SK-N-SH (cell line): Measurements from ENCODE around the gene OR5D16. TPM values are rescaled to one million over a fixed set of nuclear protein-coding genes. Genes with fewer than 3 reads are reported as not detected.

Experiments
- CTCF ChIA-PET: fragments of 300-600, 350-600 bp; formaldehyde crosslinking; extraction: SDS; loops from one replicate; lab custom pipeline; 2021; lab: Yijun Ruan, JAX
- POLR2A ChIA-PET: fragments of 350-600 bp; sonication (Branson Sonifier 250); formaldehyde crosslinking; extraction: SDS; loops from one replicate; lab custom pipeline; 2020; ENCODE audit warnings: antibody characterized with exemption, inconsistent platforms; lab: Yijun Ruan, JAX
- DNase-seq: peaks from one replicate; pipeline ENCODE4 v3.0.0; 2012
- H2AFZ ChIP-seq: fragments of 200-600 bp; sonication (generic); 2 replicates; pipeline ENCODE4 v1.8.1; 2016; ENCODE audit warnings: antibody characterized with exemption, mild to moderate bottlenecking, low read depth
- H3F3A ChIP-seq: fragments of 200-600 bp; sonication (generic); replicated peaks from 2 replicates; pipeline ENCODE3; 2016; ENCODE audit warnings: antibody characterized with exemption, mild to moderate bottlenecking; ENCODE audit not compliant: insufficient read depth
- H3K27ac ChIP-seq, 2 experiments: fragments of 200-500 bp in 1 of 2; fragments of 200-600 bp in 1 of 2; sonication (Bioruptor generic) in 1 of 2; sonication (generic), shearing (Covaris generic) in 1 of 2; 2 replicates each; pipeline versions ENCODE4 v1.5.1 to v1.6.1; 2014 to 2016; ENCODE audit warnings: low read depth in 2 of 2, inconsistent platforms in 1 of 2, low read length in 1 of 2, mild to moderate bottlenecking in 1 of 2, mixed read lengths in 1 of 2
- H3K27me3 ChIP-seq: fragments of 200-600 bp; sonication (generic), shearing (Covaris generic); 2 replicates; pipeline ENCODE4 v1.6.1; 2016; ENCODE audit warnings: mixed run types; ENCODE audit not compliant: insufficient read depth
- H3K36me3 ChIP-seq, 2 experiments: fragments of 200-500 bp in 1 of 2; fragments of 200-600 bp in 1 of 2; sonication (Bioruptor generic) in 1 of 2; sonication (generic) in 1 of 2; replicated peaks in 1 of 2; 2 replicates each; pipeline versions ENCODE3 to v1.5.1; 2014 to 2016; ENCODE audit warnings: low read length in 1 of 2, mild to moderate bottlenecking in 1 of 2; ENCODE audit not compliant: insufficient read depth in 2 of 2, control insufficient read depth in 1 of 2
- H3K4me1 ChIP-seq, 2 experiments: fragments of 200-500 bp in 1 of 2; fragments of 200-600 bp in 1 of 2; sonication (Bioruptor generic) in 1 of 2; sonication (generic), shearing (Covaris generic) in 1 of 2; 2 replicates each; pipeline versions ENCODE4 v1.5.1 to v1.6.1; 2014 to 2016; ENCODE audit warnings: low read depth in 1 of 2, low read length in 1 of 2, mixed run types in 1 of 2; ENCODE audit not compliant: insufficient read depth in 2 of 2, control insufficient read depth in 1 of 2
- H3K4me2 ChIP-seq: fragments of 200-600 bp; sonication (generic), shearing (Covaris generic); 2 replicates; pipeline ENCODE4 v1.6.1; 2017; ENCODE audit warnings: mixed run types
- H3K4me3 ChIP-seq, 2 experiments: fragments of 200-500 bp in 1 of 2; fragments of 200-600 bp in 1 of 2; sonication (Bioruptor generic) in 1 of 2; sonication (generic), shearing (Covaris generic) in 1 of 2; 2 replicates each; pipeline versions ENCODE4 v1.5.1 to v1.8.1; 2014 to 2016; ENCODE audit warnings: low read depth in 2 of 2, inconsistent platforms in 1 of 2, low read length in 1 of 2, mild to moderate bottlenecking in 1 of 2, mixed read lengths in 1 of 2, moderate library complexity in 1 of 2
- H3K79me2 ChIP-seq: fragments of 200-600 bp; sonication (generic); 2 replicates; pipeline ENCODE4 v1.8.1; 2017; ENCODE audit warnings: mild to moderate bottlenecking; ENCODE audit not compliant: insufficient read depth
- H3K9ac ChIP-seq: fragments of 200-600 bp; sonication (generic); 2 replicates; pipeline ENCODE4 v1.6.1; 2017; ENCODE audit warnings: mixed run types
- H3K9me2 ChIP-seq: fragments of 200-600 bp; sonication (generic); 2 replicates; pipeline ENCODE4 v1.6.1; 2017; ENCODE audit warnings: mixed run types
- H3K9me3 ChIP-seq: fragments of 200-600 bp; sonication (generic); 2 replicates; pipeline ENCODE4 v1.6.1; 2017; ENCODE audit warnings: mixed run types, mild to moderate bottlenecking, moderate library complexity
- H4K20me1 ChIP-seq: fragments of 200-600 bp; sonication (generic); 2 replicates; pipeline ENCODE4 v1.6.1; 2017; ENCODE audit warnings: mild to moderate bottlenecking, mixed run types; ENCODE audit not compliant: insufficient read depth
- CHD2 ChIP-seq: fragments of 150-350 bp; IDR thresholded peaks from 2 replicates; pipeline ENCODE4 v1.6.1; 2018; ENCODE audit warnings: low read length; ENCODE audit not compliant: partially characterized antibody
- ELF1 ChIP-seq: IDR thresholded peaks from 2 replicates; pipeline ENCODE4 v1.4.0; 2012
- FOSL2 ChIP-seq: IDR thresholded peaks from 2 replicates; pipeline ENCODE4 v1.4.0; 2012; ENCODE audit warnings: low read depth, mild to moderate bottlenecking, moderate library complexity, borderline replicate concordance
- FOXJ3 ChIP-seq: sonication (generic); formaldehyde crosslinking; IDR thresholded peaks from 2 replicates; pipeline ENCODE4 v1.5.1; 2020; ENCODE audit warnings: mild to moderate bottlenecking, missing genetic modification reagents
- GATA2 ChIP-seq: sonication (generic); formaldehyde crosslinking; IDR thresholded peaks from 2 replicates; pipeline ENCODE4 v1.5.0; 2020; ENCODE audit warnings: mild to moderate bottlenecking, missing genetic modification reagents
- JUND ChIP-seq: IDR thresholded peaks from 2 replicates; pipeline ENCODE4 v1.4.0; 2012
- NFIC ChIP-seq: IDR thresholded peaks from 2 replicates; pipeline ENCODE4 v1.4.0; 2012; ENCODE audit warnings: borderline replicate concordance
- RFX5 ChIP-seq: IDR thresholded peaks from 2 replicates; pipeline ENCODE4 v1.6.1; 2012; ENCODE audit warnings: mild to moderate bottlenecking, improper control_type of control experiment, low read length
- SMC3 ChIP-seq: IDR thresholded peaks from 2 replicates; pipeline ENCODE4 v1.6.1; 2012; ENCODE audit warnings: low read depth, low read length, improper control_type of control experiment
- YY1 ChIP-seq: IDR thresholded peaks from 2 replicates; pipeline ENCODE4 v1.4.0; 2012; ENCODE audit warnings: low read depth, mild to moderate bottlenecking
- polyA plus RNA-seq, 3 experiments: library from polyadenylated mRNA; depleted of rRNA; stranded (reverse); fragments of >200 nt; gene quantifications; 2 replicates each; pipeline ENCODE4 v1.2.3, GENCODE V29; 2012
- TF ChIP-seq, protein P1 (sequence below): fragments of 150-350 bp; IDR thresholded peaks from 2 replicates; pipeline ENCODE4 v1.6.1; 2016; ENCODE audit warnings: mild to moderate bottlenecking, low read depth, low read length
- TF ChIP-seq, protein P2 (sequence below): IDR thresholded peaks from 2 replicates; pipeline ENCODE4 v1.6.1; 2012; ENCODE audit warnings: mild to moderate bottlenecking, low read depth, low read length, moderate library complexity
- TF ChIP-seq, protein P3 (sequence below): IDR thresholded peaks from 2 replicates; pipeline ENCODE4; 2012
- TF ChIP-seq, protein P4 (sequence below): IDR thresholded peaks from 2 replicates; pipeline ENCODE4 v1.4.0; 2012; ENCODE audit warnings: low read depth, borderline replicate concordance
- TF ChIP-seq, protein P5 (sequence below): IDR thresholded peaks from 2 replicates; pipeline ENCODE4 v1.4.0; 2012; ENCODE audit warnings: low read depth

Gene OR5D16
- polyA plus RNA-seq, 1 of the 3 experiments (the other 2 are of a cell fraction) = not detected

DNA sequence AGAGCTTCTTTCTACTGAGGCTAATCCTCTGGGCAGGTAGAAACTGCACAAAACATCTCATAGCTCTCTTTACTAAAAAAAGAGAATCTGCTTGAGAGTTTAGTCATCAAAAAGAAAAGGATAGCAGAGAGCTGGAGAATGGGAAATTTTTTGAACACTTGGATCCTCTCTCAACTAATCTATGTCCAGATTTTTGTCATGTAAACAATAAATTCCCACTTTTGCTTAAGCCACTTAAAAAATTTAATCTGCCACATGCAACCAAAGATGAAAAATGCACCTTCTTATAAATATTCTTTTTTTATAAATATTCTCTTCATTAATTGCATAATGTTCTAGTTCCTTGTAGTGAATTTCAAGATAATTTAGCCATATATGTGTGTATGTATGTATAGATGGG, 10.5 kb downstream of the OR5D16 start:
- Histone ChIP-seq H3K4me1 (no peaks in the 10 kb centered on the region), H3K9me2 (no peaks in the 10 kb centered on the region), H3F3A (no peaks in the 10 kb centered on the region), H3K36me3 (no peaks in the 10 kb centered on the region), H3K27ac (no peak overlapping the region), H3K79me2 (no peaks in the 10 kb centered on the region), H3K4me2 (no peak overlapping the region), H4K20me1 (no peaks in the 10 kb centered on the region), H3K27me3 (no peaks in the 10 kb centered on the region), H2AFZ (no peak overlapping the region), H3K4me3 (no peak overlapping the region), H3K9me3 (no peaks in the 10 kb centered on the region), H3K9ac (no peak overlapping the region)
- no peak for DNase-seq
- TF ChIP-seq ELF1 = no peak
- TF ChIP-seq GATA2 (CRISPR knock-in tag) = no peak
- TF ChIP-seq, protein P1, sequence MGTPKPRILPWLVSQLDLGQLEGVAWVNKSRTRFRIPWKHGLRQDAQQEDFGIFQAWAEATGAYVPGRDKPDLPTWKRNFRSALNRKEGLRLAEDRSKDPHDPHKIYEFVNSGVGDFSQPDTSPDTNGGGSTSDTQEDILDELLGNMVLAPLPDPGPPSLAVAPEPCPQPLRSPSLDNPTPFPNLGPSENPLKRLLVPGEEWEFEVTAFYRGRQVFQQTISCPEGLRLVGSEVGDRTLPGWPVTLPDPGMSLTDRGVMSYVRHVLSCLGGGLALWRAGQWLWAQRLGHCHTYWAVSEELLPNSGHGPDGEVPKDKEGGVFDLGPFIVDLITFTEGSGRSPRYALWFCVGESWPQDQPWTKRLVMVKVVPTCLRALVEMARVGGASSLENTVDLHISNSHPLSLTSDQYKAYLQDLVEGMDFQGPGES = no peak
- TF ChIP-seq YY1 = no peak
- no peak for TF ChIP-seq NFIC
- TF ChIP-seq, protein P2, sequence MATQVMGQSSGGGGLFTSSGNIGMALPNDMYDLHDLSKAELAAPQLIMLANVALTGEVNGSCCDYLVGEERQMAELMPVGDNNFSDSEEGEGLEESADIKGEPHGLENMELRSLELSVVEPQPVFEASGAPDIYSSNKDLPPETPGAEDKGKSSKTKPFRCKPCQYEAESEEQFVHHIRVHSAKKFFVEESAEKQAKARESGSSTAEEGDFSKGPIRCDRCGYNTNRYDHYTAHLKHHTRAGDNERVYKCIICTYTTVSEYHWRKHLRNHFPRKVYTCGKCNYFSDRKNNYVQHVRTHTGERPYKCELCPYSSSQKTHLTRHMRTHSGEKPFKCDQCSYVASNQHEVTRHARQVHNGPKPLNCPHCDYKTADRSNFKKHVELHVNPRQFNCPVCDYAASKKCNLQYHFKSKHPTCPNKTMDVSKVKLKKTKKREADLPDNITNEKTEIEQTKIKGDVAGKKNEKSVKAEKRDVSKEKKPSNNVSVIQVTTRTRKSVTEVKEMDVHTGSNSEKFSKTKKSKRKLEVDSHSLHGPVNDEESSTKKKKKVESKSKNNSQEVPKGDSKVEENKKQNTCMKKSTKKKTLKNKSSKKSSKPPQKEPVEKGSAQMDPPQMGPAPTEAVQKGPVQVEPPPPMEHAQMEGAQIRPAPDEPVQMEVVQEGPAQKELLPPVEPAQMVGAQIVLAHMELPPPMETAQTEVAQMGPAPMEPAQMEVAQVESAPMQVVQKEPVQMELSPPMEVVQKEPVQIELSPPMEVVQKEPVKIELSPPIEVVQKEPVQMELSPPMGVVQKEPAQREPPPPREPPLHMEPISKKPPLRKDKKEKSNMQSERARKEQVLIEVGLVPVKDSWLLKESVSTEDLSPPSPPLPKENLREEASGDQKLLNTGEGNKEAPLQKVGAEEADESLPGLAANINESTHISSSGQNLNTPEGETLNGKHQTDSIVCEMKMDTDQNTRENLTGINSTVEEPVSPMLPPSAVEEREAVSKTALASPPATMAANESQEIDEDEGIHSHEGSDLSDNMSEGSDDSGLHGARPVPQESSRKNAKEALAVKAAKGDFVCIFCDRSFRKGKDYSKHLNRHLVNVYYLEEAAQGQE = no peak
- TF ChIP-seq CHD2 = no peak
- TF ChIP-seq, protein P3, sequence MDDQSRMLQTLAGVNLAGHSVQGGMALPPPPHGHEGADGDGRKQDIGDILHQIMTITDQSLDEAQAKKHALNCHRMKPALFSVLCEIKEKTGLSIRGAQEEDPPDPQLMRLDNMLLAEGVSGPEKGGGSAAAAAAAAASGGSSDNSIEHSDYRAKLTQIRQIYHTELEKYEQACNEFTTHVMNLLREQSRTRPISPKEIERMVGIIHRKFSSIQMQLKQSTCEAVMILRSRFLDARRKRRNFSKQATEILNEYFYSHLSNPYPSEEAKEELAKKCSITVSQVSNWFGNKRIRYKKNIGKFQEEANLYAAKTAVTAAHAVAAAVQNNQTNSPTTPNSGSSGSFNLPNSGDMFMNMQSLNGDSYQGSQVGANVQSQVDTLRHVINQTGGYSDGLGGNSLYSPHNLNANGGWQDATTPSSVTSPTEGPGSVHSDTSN = no peak
- TF ChIP-seq SMC3 = no peak
- no peak for TF ChIP-seq FOXJ3 (CRISPR knock-in tag)
- TF ChIP-seq, protein P4, sequence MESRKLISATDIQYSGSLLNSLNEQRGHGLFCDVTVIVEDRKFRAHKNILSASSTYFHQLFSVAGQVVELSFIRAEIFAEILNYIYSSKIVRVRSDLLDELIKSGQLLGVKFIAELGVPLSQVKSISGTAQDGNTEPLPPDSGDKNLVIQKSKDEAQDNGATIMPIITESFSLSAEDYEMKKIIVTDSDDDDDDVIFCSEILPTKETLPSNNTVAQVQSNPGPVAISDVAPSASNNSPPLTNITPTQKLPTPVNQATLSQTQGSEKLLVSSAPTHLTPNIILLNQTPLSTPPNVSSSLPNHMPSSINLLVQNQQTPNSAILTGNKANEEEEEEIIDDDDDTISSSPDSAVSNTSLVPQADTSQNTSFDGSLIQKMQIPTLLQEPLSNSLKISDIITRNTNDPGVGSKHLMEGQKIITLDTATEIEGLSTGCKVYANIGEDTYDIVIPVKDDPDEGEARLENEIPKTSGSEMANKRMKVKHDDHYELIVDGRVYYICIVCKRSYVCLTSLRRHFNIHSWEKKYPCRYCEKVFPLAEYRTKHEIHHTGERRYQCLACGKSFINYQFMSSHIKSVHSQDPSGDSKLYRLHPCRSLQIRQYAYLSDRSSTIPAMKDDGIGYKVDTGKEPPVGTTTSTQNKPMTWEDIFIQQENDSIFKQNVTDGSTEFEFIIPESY = no peak
- TF ChIP-seq JUND = no peak
- TF ChIP-seq, protein P5, sequence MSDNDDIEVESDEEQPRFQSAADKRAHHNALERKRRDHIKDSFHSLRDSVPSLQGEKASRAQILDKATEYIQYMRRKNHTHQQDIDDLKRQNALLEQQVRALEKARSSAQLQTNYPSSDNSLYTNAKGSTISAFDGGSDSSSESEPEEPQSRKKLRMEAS = no peak
- no peak for TF ChIP-seq RFX5
- no peak for TF ChIP-seq FOSL2
- ChIA-PET CTCF (no interaction called here), POLR2A (no interaction called here)
